WERI-Rb-1 (cell line): ENCODE measurements around the gene AATF.
A peak's percentile ranks its signal among the peaks of the same experiment; 100 is the strongest.

Experiments used
- DNase-seq: peaks from one replicate; pipeline ENCODE4 v3.0.0-alpha.2; 2020
- H3K27ac ChIP-seq: fragments of 250-450 bp; sonication (Bioruptor Pico); 2 replicates; pipeline ENCODE4 v1.5.1; 2020; ENCODE audit warnings: mild to moderate bottlenecking, moderate library complexity
- H3K27me3 ChIP-seq: fragments of 250-450 bp; sonication (Bioruptor Pico); 2 replicates; pipeline ENCODE4 v1.5.1; 2021; ENCODE audit warnings: mild to moderate bottlenecking, low read depth, moderate library complexity; ENCODE audit not compliant: insufficient read depth, severe bottlenecking
- H3K36me3 ChIP-seq: fragments of 250-450 bp; sonication (Bioruptor Pico); 2 replicates; pipeline ENCODE4 v1.5.1; 2020; ENCODE audit warnings: mild to moderate bottlenecking, moderate library complexity
- H3K4me3 ChIP-seq: 2 replicates; pipeline ENCODE4 v1.5.1; 2011; ENCODE audit warnings: low read depth, mild to moderate bottlenecking, control low read depth, low read length
- H3K9me3 ChIP-seq: fragments of 250-450 bp; sonication (Bioruptor Pico); 2 replicates; pipeline ENCODE4 v1.5.1; 2021; ENCODE audit warnings: mild to moderate bottlenecking, moderate library complexity; ENCODE audit not compliant: severe bottlenecking
- TF ChIP-seq, protein P1 (sequence below): IDR thresholded peaks from 2 replicates; pipeline ENCODE4 v1.5.1; 2011; ENCODE audit warnings: low read depth, mild to moderate bottlenecking, control low read depth, inconsistent platforms, low read length

AATF gene

DNA sequence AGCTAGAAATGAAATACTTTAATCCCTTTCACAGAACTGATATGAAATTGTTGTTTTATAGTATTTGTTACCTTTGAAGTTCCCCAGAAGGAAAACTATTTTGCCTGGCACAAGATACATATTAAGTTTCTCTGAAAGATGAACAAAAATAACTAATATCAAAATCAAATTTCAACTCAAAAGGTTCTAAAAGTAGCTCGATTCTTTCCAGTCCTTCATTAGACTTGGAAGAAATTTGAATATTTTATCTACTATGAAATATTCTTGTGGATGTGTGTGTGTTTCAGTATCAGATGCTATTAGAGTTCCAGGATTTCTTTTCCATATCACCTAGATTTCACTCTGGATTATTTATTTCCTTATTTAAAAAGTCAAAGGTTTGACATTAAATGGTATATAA is 3.6 kb upstream of the AATF start:
- TF ChIP-seq, protein P1, sequence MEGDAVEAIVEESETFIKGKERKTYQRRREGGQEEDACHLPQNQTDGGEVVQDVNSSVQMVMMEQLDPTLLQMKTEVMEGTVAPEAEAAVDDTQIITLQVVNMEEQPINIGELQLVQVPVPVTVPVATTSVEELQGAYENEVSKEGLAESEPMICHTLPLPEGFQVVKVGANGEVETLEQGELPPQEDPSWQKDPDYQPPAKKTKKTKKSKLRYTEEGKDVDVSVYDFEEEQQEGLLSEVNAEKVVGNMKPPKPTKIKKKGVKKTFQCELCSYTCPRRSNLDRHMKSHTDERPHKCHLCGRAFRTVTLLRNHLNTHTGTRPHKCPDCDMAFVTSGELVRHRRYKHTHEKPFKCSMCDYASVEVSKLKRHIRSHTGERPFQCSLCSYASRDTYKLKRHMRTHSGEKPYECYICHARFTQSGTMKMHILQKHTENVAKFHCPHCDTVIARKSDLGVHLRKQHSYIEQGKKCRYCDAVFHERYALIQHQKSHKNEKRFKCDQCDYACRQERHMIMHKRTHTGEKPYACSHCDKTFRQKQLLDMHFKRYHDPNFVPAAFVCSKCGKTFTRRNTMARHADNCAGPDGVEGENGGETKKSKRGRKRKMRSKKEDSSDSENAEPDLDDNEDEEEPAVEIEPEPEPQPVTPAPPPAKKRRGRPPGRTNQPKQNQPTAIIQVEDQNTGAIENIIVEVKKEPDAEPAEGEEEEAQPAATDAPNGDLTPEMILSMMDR, result no peak
- H3K9me3 ChIP-seq, result peaks cover 9% of the 10 kb centered on the region
- H3K27me3 ChIP-seq, result peaks cover 66% of the 10 kb centered on the region

DNA sequence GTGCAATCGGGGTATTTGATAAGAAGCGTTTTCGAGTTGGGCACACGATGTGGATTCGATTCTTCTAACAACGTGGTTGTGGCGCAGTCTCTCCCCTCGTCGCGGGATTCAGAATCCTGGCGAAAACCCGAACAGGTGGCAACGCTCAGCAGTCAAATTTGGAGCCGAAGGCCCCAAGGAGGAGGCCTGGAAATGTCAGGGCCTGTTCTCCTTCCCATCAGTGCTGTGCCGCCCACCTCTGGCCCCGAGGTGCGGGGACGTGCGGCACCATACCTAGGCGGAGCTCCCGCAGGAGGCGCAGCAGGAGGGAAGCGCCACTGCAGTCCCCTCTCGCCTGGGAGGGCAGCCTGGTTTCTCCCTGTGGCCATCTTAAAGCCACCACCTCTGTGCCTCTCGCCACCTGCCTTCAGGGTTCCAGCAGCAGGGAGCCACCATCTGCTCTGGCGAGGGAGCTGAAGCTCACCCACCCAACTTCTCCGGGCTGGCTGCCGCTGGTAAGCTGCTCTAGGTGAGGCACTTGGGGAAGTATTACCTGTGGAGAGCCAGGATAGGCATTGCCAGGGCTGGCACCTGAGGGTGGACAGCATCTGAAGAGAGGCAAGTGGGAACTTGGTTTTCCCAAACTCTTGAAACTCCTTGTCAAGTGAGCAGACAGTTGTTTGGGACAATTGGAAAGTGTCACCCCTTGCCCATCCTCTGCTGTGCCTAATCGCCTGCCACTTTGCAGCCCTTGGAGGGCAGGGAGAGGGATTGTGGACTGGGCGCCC is 2.6 kb upstream of the AATF start:
- peak; percentile 69 for DNase-seq
- Histone ChIP-seq H3K4me3 (peak overlapping the region; percentile 13), H3K27ac (no peak overlapping the region), H3K9me3 (peaks cover 7% of the 10 kb centered on the region), H3K36me3 (peaks cover 6% of the 10 kb centered on the region), H3K27me3 (peaks cover 56% of the 10 kb centered on the region)
- TF ChIP-seq, protein P1, result no peak

More for the DNA sequence above, 3.6 kb upstream of the AATF start:
- H3K27ac ChIP-seq, result no peak overlapping the region
- DNase-seq, result no peak
- no peaks in the 10 kb centered on the region for H3K36me3 ChIP-seq
- no peak overlapping the region for H3K4me3 ChIP-seq

DNA sequence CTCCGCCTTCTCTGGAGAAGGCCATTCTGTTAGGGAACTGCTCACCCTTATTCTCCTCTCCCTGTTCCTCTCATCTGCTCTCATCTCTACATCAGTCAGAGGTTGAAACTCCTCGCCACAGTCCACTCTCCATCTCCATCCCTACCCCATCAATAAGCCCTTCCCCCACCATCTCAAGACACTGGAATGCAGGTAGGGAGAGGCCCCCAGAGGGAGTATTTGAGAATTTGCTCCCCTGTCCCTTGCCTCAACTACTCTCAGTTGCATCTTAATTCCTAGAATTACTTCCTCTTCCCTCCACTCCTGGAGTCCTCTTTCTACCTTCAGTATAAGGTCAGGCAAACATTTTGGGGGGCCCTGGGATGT is 2.0 kb upstream of the AATF start:
- TF ChIP-seq, protein P1, result no peak
- H3K27me3 ChIP-seq, result peaks cover 51% of the 10 kb centered on the region
- DNase-seq, result no peak
- peaks cover 7% of the 10 kb centered on the region for H3K9me3 ChIP-seq
- H3K36me3 ChIP-seq, result peaks cover 9% of the 10 kb centered on the region
- H3K27ac ChIP-seq, result no peak overlapping the region
- H3K4me3 ChIP-seq, result no peak overlapping the region

DNA sequence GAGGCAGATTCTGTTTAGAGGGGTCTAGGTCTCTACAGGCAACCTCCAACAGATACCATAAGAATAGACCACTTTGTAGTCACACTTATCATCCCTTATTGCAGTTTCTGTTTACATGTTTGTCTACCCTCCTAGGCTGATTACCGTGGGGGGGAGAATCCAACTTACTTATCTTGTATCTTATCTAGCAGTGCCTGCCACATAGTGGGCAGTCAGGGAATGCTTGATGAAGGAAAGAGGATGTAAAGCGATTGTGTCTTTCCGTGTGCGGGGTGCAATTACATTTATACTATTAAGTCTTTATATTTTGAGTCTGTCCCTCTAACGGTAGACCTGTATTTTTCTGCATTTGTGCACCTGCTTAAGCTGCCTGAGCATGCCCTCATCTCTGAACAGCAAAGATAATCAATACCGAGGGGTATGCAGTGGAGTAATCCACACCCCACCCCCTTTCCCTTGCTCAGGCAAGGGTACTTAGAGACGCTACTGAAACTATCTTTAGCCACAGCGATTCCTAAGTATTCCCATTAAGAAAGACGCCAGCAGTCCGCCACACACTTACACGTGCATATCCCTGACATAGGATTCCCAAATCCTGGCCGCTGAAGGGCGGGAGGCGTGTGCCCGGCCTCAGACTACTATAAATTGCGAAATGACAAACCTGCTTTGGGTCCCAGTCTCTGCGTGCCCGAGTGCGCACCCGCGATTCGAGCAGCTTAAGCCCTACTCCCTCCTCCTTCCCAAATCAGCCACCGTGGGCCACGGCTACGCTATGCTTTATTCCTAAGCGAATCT is 635 bp upstream of the AATF start:
- Histone ChIP-seq H3K9me3 (no peaks in the 10 kb centered on the region), H3K27me3 (peaks cover 38% of the 10 kb centered on the region), H3K27ac (peak overlapping the region; percentile 61), H3K36me3 (peaks cover 22% of the 10 kb centered on the region), H3K4me3 (peak overlapping the region; percentile 95)
- no peak for DNase-seq
- TF ChIP-seq, protein P1, result peak; percentile 26; the same call in 1 of the 2 replicates

DNA sequence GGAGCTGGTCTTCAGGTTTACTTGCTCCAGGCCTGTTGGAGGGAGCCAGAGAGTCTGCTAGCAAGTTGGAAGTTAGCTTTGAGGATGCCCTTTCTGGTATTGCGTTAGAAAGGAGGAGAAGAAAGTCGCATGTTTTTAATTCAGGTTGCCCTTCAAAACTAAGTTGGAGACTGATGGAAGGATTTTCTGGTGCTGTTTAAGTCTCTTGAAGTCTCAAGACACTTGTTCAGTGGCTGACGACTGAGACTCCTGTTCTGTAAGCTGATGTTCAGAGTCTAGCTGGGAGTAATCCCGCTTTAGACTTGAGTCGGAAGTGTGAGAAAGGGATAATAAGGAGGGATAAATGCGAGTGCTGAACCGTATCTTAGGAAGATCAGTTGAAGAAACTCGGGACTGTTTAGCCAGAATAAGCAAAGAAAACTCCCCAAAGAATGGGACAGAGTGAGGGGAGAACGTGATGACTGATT is 740 bp downstream of the AATF start:
- Histone ChIP-seq H3K27ac (peak overlapping the region; percentile 58; the same call in 1 of the 2 replicates), H3K27me3 (peaks cover 25% of the 10 kb centered on the region), H3K4me3 (peak overlapping the region; percentile 95), H3K36me3 (peaks cover 32% of the 10 kb centered on the region), H3K9me3 (no peaks in the 10 kb centered on the region)
- no peak for DNase-seq
- TF ChIP-seq, protein P1, result no peak
